SK-N-SH (cell line): ENCODE data around the gene RPL29. TPM values are rescaled to one million over a fixed set of nuclear protein-coding genes. Genes with fewer than 3 reads are reported as not detected.
A peak's percentile ranks its signal among the peaks of the same experiment; 100 is the strongest.
"Not testable (repeated sequence)": the region's sequence is repeated elsewhere in the genome, so short reads cannot be mapped to it uniquely, and the experiment has no call there.

Experiments used
- CTCF ChIA-PET: fragments of 300-600, 350-600 bp; formaldehyde crosslinking; extraction: SDS; loops from one replicate; lab custom pipeline; 2021; lab: Yijun Ruan, JAX
- POLR2A ChIA-PET: fragments of 350-600 bp; sonication (Branson Sonifier 250); formaldehyde crosslinking; extraction: SDS; loops from one replicate; lab custom pipeline; 2020; ENCODE audit warnings: antibody characterized with exemption, inconsistent platforms; lab: Yijun Ruan, JAX
- DNase-seq: peaks from one replicate; pipeline ENCODE4 v3.0.0; 2012
- H2AFZ ChIP-seq: fragments of 200-600 bp; sonication (generic); 2 replicates; pipeline ENCODE4 v1.8.1; 2016; ENCODE audit warnings: antibody characterized with exemption, mild to moderate bottlenecking, low read depth
- H3F3A ChIP-seq: fragments of 200-600 bp; sonication (generic); replicated peaks from 2 replicates; pipeline ENCODE3; 2016; ENCODE audit warnings: antibody characterized with exemption, mild to moderate bottlenecking; ENCODE audit not compliant: insufficient read depth
- H3K27ac ChIP-seq, 2 experiments: fragments of 200-500 bp in 1 of 2; fragments of 200-600 bp in 1 of 2; sonication (Bioruptor generic) in 1 of 2; sonication (generic), shearing (Covaris generic) in 1 of 2; 2 replicates each; pipeline versions ENCODE4 v1.5.1 to v1.6.1; 2014 to 2016; ENCODE audit warnings: low read depth in 2 of 2, inconsistent platforms in 1 of 2, low read length in 1 of 2, mild to moderate bottlenecking in 1 of 2, mixed read lengths in 1 of 2
- H3K27me3 ChIP-seq: fragments of 200-600 bp; sonication (generic), shearing (Covaris generic); 2 replicates; pipeline ENCODE4 v1.6.1; 2016; ENCODE audit warnings: mixed run types; ENCODE audit not compliant: insufficient read depth
- H3K36me3 ChIP-seq, 2 experiments: fragments of 200-500 bp in 1 of 2; fragments of 200-600 bp in 1 of 2; sonication (Bioruptor generic) in 1 of 2; sonication (generic) in 1 of 2; replicated peaks in 1 of 2; 2 replicates each; pipeline versions ENCODE3 to v1.5.1; 2014 to 2016; ENCODE audit warnings: low read length in 1 of 2, mild to moderate bottlenecking in 1 of 2; ENCODE audit not compliant: insufficient read depth in 2 of 2, control insufficient read depth in 1 of 2
- H3K4me1 ChIP-seq, 2 experiments: fragments of 200-500 bp in 1 of 2; fragments of 200-600 bp in 1 of 2; sonication (Bioruptor generic) in 1 of 2; sonication (generic), shearing (Covaris generic) in 1 of 2; 2 replicates each; pipeline versions ENCODE4 v1.5.1 to v1.6.1; 2014 to 2016; ENCODE audit warnings: low read depth in 1 of 2, low read length in 1 of 2, mixed run types in 1 of 2; ENCODE audit not compliant: insufficient read depth in 2 of 2, control insufficient read depth in 1 of 2
- H3K4me2 ChIP-seq: fragments of 200-600 bp; sonication (generic), shearing (Covaris generic); 2 replicates; pipeline ENCODE4 v1.6.1; 2017; ENCODE audit warnings: mixed run types
- H3K4me3 ChIP-seq, 2 experiments: fragments of 200-500 bp in 1 of 2; fragments of 200-600 bp in 1 of 2; sonication (Bioruptor generic) in 1 of 2; sonication (generic), shearing (Covaris generic) in 1 of 2; 2 replicates each; pipeline versions ENCODE4 v1.5.1 to v1.8.1; 2014 to 2016; ENCODE audit warnings: low read depth in 2 of 2, inconsistent platforms in 1 of 2, low read length in 1 of 2, mild to moderate bottlenecking in 1 of 2, mixed read lengths in 1 of 2, moderate library complexity in 1 of 2
- H3K79me2 ChIP-seq: fragments of 200-600 bp; sonication (generic); 2 replicates; pipeline ENCODE4 v1.8.1; 2017; ENCODE audit warnings: mild to moderate bottlenecking; ENCODE audit not compliant: insufficient read depth
- H3K9ac ChIP-seq: fragments of 200-600 bp; sonication (generic); 2 replicates; pipeline ENCODE4 v1.6.1; 2017; ENCODE audit warnings: mixed run types
- H3K9me2 ChIP-seq: fragments of 200-600 bp; sonication (generic); 2 replicates; pipeline ENCODE4 v1.6.1; 2017; ENCODE audit warnings: mixed run types
- H3K9me3 ChIP-seq: fragments of 200-600 bp; sonication (generic); 2 replicates; pipeline ENCODE4 v1.6.1; 2017; ENCODE audit warnings: mixed run types, mild to moderate bottlenecking, moderate library complexity
- H4K20me1 ChIP-seq: fragments of 200-600 bp; sonication (generic); 2 replicates; pipeline ENCODE4 v1.6.1; 2017; ENCODE audit warnings: mild to moderate bottlenecking, mixed run types; ENCODE audit not compliant: insufficient read depth
- EZH2phosphoT487 ChIP-seq: fragments of 200-600 bp; sonication (generic); IDR thresholded peaks from 2 replicates; pipeline ENCODE4 v1.6.1; 2017; ENCODE audit warnings: low read depth, mixed run types, mild to moderate bottlenecking, antibody characterized with exemption, moderate library complexity, borderline replicate concordance
- FOSL2 ChIP-seq: IDR thresholded peaks from 2 replicates; pipeline ENCODE4 v1.4.0; 2012; ENCODE audit warnings: low read depth, mild to moderate bottlenecking, moderate library complexity, borderline replicate concordance
- FOXM1 ChIP-seq: IDR thresholded peaks from 2 replicates; pipeline ENCODE4 v1.4.0; 2012; ENCODE audit warnings: low read depth, mild to moderate bottlenecking
- MEF2A ChIP-seq: IDR thresholded peaks from 2 replicates; pipeline ENCODE4 v1.4.0; 2012; ENCODE audit warnings: low read depth, borderline replicate concordance
- NFIC ChIP-seq: IDR thresholded peaks from 2 replicates; pipeline ENCODE4 v1.4.0; 2012; ENCODE audit warnings: borderline replicate concordance
- TCF12 ChIP-seq: IDR thresholded peaks from 2 replicates; pipeline ENCODE4 v1.4.0; 2012
- WGBS: methylation state at CpG from one replicate; pipeline ENCODE4 v1.1.6; 2017; ENCODE audit warnings: low lambda C conversion rate; 5-methylcytosine and 5-hydroxymethylcytosine counted together
- polyA plus RNA-seq, 3 experiments: library from polyadenylated mRNA; depleted of rRNA; stranded (reverse); fragments of >200 nt; gene quantifications; 2 replicates each; pipeline ENCODE4 v1.2.3, GENCODE V29; 2012
- TF ChIP-seq, protein P1 (sequence below): IDR thresholded peaks from 2 replicates; pipeline ENCODE4 v1.4.0; 2012; ENCODE audit warnings: low read depth

The RPL29 gene
- polyA plus RNA-seq, 1 of the 3 experiments (the other 2 are of a cell fraction), result 3,173 TPM

DNA sequence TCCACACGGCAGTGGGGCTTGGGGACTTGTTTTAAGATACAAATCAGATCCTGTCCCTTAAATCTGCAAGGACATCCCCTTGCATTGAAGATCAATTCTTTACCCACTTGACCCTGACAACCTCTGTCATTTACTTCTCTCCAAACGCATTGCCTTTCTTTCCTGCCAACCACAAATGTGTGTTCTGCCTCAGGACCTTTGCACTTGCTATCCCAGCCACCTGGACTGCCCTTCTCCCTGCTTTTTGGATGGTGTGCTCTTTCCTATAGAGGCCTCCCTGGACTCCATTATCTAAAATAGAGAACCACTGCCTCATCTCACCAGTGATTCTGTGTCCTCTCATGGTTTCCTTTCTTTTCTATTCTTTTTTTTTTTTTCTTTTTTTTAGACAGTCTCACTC is 1.5 kb upstream of the RPL29 start (continued):
- TF ChIP-seq FOSL2, result no peak

DNA sequence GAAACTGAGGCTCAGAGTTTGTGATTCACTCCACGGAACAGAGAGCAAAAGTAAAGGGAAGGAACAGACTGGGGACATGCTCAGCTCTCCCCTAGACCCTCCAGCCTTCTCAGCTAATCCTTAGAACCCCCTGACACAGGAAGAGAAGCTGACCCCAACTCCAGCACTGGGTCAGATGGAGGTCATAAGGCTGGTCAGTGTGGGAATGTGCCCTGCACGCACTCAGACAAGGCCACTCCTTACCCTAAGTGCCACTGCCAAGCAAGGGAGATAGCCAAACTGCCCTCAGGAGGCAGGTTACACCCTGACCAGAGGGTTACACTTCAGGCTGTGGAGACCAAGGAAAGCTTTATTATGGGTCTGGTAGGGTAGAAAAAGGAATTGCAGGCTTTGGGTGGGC is 1.2 kb downstream of the RPL29 start:
- peaks cover 23 to 25% of the 10 kb centered on the region in 2 experiments for H3K36me3 ChIP-seq
- peaks cover 36% of the 10 kb centered on the region for H3F3A ChIP-seq
- POLR2A ChIA-PET, result interaction anchor here (1.0 to 4.8 kb wide), 6 partner anchors 12 to 52 kb away, joined by 3 to 42 read pairs (median 10); partner anchors contain the start of genes ABHD14A, ABHD14B, ACY1 and PARP3
- H3K9me3 ChIP-seq, result no peaks in the 10 kb centered on the region
- TF ChIP-seq NFIC (no peak), FOXM1 (no peak), EZH2phosphoT487 (no peak), MEF2A (no peak), TCF12 (no peak)
- TF ChIP-seq, protein P1, sequence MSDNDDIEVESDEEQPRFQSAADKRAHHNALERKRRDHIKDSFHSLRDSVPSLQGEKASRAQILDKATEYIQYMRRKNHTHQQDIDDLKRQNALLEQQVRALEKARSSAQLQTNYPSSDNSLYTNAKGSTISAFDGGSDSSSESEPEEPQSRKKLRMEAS, result no peak
- peak overlapping the region; percentile 83 to 88 for H3K4me3 ChIP-seq
- no peak overlapping the region for H2AFZ ChIP-seq
- no peaks in the 10 kb centered on the region for H3K27me3 ChIP-seq
- no peak for DNase-seq
- H3K4me1 ChIP-seq, result peaks cover 9 to 24% of the 10 kb centered on the region in 2 experiments; a peak in 3 of 4 replicates
- 0 out of 2 replicates have a peak, but pooled peaks cover 15% of the 10 kb centered on the region for H4K20me1 ChIP-seq
- peak overlapping the region; percentile 83 to 88 for H3K27ac ChIP-seq
- peak overlapping the region; percentile 95 for H3K4me2 ChIP-seq
- CTCF ChIA-PET, result interaction anchor here (1.3 to 3.9 kb wide), 8 partner anchors 9 to 150 kb away, joined by 3 to 23 read pairs (median 11); partner anchors contain the start of genes ABHD14A, ABHD14B, ACY1 and GPR62
- WGBS, result 32% methylated on average over 2 of the region's 2 CpGs
- H3K79me2 ChIP-seq, result peaks cover 46% of the 10 kb centered on the region
- no peaks in the 10 kb centered on the region for H3K9me2 ChIP-seq
- peak overlapping the region; percentile 97 for H3K9ac ChIP-seq

DNA sequence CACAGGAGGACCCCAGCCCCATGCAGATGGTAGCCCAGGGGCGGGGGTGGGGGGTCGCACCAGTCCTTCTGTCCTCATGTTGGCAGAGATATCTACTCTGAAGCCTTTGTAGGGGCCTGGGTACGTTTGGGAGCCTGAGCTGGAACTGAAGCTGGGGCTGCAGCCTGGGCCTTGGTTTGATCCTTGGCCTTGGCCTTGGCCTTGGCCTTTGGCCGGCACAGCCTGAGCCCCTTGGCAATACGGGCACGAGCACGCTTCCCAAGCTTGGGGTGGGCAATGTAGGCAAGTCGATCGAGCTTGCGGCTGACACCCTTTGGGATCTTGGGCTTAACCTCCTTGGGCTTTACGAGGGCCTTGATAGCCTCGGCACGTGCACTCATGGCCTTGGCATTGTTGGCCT is 2.0 kb downstream of the RPL29 start:
- Histone ChIP-seq H3K4me1 (peaks cover 9 to 28% of the 10 kb centered on the region in 2 experiments; a peak in 3 of 4 replicates), H3K36me3 (peaks cover 23 to 25% of the 10 kb centered on the region in 2 experiments), H3K4me2 (peak overlapping the region; percentile 95; the same call in 1 of the 2 replicates), H4K20me1 (0 out of 2 replicates have a peak, but pooled peaks cover 15% of the 10 kb centered on the region), H3K79me2 (peaks cover 46% of the 10 kb centered on the region), H3F3A (peaks cover 43% of the 10 kb centered on the region)
- WGBS, result 100% methylated on average over 2 of the region's 13 CpGs
- ChIA-PET POLR2A (interaction anchor here (2.9 to 4.8 kb wide), 2 partner anchors 11 to 19 kb away, joined by 20 to 42 read pairs; partner anchors contain the start of genes ABHD14A, ABHD14B and ACY1), CTCF (interaction anchor here (1.2 to 3.9 kb wide), 7 partner anchors 8 to 129 kb away, joined by 3 to 23 read pairs (median 6); partner anchors contain the start of genes ABHD14A, ABHD14B, ACY1 and PCBP4)
- H3K27me3 ChIP-seq, H2AFZ ChIP-seq, H3K9me2 ChIP-seq, H3K9ac ChIP-seq, H3K27ac ChIP-seq, H3K4me3 ChIP-seq, DNase-seq, H3K9me3 ChIP-seq: not testable (repeated sequence)
